Stimulated activated CD8-positive, alpha-beta memory T cell treated with anti-CD3 and anti-CD28 coated beads, Interleukin-7, amount 100 ng/mL, for 24 hours (primary cell): ENCODE results near the gene REV1.

ENCODE experiments used
- DNase-seq: peaks from one replicate; pipeline ENCODE4 v3.0.0-alpha.2; 2020; ENCODE audit warnings: low read depth

REV1 gene

GRCh38 chr2:99448556-99448955, 41.3 kb downstream of the REV1 start:
- no peak for DNase-seq

DNA sequence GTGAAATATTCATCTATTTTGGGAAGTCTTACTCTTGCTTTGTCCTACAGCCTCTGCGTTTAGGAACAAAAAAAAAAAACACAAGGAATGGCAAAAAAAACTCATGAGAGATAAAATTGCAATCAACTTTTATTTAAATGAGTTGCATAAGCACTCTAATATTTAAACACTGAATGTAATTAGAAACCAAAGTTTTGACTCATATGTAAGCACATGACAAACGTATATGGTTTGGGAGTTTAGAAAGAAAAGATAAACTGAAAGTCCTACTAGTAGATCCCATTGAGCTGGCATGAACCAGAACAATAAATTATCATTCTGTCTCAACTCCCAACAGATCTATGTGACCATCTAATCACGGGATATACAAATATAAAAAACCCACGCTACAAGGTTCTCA, 44.8 kb downstream of the REV1 start:
- no peak for DNase-seq

GRCh38 chr2:99444222-99444621, 45.6 kb downstream of the REV1 start:
- no peak for DNase-seq

DNA sequence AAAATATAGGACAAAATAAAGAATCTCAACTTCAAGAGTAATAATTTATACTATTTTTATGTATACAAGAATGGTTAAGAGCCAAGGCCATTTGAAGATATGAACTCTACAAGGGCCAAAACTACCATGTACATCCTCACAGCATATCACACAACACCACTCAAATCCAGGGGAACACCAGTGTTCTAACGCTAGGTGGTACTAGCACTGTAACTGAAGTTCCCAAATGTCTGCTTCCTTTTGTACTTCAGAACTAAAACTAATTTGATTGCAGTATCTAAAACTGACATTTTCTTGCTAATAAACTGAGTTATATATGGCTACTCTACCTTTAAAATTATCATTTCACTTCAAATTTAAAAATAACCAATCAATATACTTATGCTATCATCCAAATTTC, 47.0 kb downstream of the REV1 start:
- no peak for DNase-seq

- no peak for DNase-seq
These were observed 49.8 kb downstream of the REV1 start for GRCh38 chr2:99439971-99440505.

DNA sequence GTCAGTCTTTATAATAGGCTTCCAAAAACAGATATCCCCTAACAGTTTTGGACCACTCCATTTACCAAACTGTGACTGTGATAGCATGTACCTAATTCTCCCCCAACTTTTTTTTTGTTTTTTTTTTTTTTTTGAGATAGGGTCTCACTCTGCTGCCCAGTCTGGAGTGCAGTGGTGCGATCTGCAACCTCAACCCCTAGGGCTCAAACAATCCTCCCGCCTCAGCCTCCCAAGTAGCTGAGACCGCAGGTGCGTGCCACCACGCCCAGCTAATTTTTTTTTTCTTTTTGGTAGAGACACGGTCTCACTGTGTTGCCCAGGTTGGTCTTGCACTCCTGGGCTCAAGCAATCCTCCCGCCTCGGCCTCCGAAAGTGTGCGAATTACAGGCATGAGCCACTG, 52.9 kb downstream of the REV1 start:
- DNase-seq = no peak

DNA sequence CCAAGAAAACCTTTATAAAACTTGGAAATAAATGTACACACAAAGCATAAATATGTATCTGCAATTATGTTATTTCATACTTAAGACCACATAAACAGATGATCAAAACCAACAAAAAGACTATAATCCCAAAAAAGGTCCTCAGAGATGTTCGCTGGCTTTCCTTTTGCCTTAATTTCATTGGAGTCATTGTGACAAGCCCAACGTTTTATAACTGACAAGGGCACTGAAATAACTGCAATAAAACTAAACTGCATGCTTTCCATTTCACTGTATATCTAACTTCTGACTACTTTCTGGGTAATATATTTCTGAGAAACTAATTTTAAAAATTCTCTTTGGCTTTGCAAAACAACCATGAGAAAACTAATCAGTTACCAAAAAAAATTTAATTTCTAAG, 56.5 kb downstream of the REV1 start:
- DNase-seq = no peak

- no peak for DNase-seq
These were observed 58.1 kb downstream of the REV1 start for GRCh38 chr2:99431587-99432275.

DNA sequence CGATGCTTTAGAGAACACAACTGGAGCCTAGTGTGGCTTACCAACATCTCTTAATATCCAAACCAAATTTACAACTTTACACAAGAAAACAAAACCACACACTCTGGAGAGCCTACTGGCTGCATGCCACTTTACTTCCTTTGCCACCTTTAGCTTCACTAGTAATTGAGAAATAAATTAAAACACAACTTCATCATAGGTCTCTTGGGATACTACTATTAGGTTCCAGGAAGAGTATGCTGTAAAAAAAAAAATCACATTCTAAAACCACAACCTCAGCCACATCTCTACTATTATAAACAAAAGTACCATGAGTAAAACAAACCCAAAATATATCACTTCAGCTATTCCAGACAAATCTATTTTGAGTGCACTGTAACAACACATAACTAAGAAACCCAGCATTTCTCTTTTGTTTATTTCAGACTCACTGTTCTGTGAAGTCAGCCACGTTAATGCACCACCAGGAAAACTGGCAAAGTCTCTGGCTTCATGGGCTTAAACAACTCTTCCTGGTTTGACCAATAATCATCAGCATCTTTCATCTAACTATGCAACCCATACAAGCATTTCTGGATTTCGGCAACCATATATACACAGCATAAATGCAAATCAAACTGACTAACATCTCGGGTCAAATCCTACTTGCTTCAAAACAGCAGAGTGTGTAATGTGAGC, 59.1 kb downstream of the REV1 start:
- DNase-seq = no peak

DNA sequence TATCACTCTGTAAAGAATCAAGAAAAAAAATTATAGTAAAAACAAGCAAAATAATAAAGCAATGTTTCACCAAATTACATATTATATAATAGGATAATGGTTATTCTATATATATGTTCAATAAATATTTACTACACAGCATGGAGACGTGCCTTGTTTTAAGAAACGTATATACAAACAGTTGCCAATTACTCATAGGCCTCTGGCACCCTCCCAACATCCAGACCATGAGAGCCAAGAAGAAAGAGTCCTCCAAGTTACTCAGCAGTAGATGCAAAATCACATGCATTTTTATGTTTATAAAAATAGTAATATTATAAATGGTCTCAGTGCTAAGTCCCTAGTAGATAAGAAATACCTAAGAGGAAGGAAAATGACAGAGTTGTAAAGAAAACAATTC, 64.8 kb downstream of the REV1 start:
- DNase-seq = no peak

DNA sequence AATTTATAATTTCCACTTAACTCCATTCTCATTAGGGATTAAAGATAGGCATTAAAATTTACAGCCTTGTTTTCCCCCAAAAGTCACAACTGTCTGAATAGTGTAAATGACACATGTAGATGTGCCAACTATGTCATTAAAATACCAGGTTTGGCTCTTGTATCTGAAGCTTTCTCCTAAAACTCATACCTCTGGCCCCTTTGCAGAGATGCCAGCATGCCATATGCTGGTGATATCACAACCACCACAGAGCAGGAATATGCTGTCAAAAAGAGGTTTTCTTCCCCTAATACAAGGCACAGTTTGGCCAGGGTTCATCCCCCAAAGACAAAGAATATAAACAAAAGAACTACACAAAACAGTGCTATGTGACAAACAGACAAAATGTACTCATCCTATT, 65.4 kb downstream of the REV1 start:
- no peak for DNase-seq

DNA sequence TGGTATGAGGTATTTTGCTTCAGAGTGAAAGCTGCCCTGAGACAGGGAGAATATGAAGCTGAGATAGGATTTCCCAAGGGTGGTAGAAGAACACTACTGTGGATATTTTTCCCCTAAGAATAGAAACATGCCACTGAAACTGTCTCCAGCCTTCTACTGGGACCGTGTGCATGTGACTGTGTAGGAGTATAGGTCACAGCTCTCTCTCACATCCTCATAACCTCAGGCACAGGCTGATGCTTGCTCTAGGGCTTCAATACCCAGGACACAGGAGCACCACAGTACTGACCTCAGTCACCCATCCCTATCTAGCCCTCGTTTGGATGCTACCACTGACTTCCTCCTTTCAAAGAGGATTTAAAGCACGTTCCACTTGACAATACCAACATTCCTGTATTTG, 67.2 kb downstream of the REV1 start:
- no peak for DNase-seq

GRCh38 chr2:99421469-99421868, 68.3 kb downstream of the REV1 start:
- no peak for DNase-seq

DNA sequence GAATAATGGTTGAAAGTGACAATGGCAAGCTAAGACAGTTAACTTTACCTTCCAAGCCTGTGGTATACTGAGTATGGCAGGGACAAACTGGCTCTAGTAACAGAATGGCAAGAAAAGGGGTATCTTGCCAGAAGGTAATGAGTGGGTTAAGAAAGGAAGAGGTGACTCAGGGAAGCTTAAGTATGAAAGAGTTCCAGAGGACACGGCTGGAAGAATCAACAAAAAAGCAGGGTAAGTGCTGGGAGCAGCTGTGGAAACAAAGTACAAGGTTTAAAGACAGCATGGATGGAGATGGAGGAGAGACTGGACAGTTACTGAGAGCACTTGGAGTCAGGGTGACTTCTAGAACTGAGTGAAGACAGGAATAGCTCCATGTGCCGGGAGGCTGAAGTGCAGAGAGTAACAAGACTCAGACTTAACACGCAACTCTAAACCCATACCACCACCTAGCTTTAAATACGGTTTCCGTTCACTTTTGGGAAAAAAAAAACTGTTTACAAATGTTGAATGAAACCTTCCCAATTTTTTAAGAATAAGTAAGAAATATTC, 69.0 kb downstream of the REV1 start:
- DNase-seq = no peak

- no peak for DNase-seq
These were observed 69.8 kb downstream of the REV1 start for GRCh38 chr2:99420031-99420430.

DNA sequence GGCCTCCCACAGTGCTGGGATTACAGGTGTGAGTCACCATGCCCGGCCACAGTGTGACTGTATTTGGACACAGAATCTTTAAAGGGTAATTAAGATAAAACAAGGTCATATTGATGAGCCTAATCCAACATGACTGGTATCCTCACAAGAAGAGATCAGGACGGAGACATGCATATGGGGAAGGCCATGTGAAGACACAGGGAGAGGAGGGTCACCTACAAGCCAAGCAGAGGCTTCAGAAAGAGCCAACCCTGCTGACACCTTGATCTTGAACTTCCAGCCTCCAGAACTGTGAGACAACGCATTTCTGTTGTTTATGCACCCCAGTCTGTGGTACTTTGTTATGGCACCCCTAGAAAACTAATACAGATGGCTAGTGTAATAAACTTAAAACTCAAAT, 72.4 kb downstream of the REV1 start:
- DNase-seq = no peak

DNA sequence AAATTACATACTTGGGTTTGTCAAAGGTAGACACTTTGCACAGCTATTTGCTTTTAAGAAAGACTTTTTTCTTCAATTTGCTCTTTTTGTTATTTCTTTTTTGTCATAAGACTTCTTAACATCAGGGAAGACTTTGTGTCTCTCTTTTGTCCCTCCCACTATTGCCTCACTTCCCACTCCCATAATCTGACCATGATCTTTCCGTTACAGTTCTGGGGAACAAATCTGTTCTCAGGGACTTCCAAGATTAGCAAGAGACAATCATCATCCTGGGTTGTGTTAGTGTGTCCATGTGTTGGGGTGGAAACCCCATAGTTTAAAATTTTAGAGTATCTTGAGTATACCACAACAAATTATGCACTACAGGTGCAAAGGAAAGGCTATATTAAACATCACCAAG, 75.3 kb downstream of the REV1 start:
- DNase-seq = no peak

DNA sequence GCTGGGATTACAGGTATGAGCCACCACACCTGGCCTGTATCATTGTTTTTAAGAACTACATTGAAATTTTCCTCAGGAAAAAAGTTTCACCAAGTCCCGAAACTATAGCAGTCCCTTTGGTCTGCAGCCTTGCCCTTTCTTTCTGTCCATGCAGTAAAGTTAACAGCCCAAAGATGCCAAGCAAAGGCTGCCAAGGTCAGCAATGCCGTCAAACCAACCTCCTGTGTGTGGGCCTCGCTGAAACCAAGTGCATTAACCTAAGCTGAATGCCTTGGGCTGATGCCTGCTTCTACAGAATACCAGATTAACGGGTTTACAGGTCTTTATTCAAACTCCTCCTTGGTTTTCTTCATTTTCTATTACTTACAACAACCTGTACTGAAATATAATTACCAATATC, 79.5 kb downstream of the REV1 start:
- no peak for DNase-seq

- no peak for DNase-seq
These were observed 83.7 kb downstream of the REV1 start for GRCh38 chr2:99406137-99406536.

DNA sequence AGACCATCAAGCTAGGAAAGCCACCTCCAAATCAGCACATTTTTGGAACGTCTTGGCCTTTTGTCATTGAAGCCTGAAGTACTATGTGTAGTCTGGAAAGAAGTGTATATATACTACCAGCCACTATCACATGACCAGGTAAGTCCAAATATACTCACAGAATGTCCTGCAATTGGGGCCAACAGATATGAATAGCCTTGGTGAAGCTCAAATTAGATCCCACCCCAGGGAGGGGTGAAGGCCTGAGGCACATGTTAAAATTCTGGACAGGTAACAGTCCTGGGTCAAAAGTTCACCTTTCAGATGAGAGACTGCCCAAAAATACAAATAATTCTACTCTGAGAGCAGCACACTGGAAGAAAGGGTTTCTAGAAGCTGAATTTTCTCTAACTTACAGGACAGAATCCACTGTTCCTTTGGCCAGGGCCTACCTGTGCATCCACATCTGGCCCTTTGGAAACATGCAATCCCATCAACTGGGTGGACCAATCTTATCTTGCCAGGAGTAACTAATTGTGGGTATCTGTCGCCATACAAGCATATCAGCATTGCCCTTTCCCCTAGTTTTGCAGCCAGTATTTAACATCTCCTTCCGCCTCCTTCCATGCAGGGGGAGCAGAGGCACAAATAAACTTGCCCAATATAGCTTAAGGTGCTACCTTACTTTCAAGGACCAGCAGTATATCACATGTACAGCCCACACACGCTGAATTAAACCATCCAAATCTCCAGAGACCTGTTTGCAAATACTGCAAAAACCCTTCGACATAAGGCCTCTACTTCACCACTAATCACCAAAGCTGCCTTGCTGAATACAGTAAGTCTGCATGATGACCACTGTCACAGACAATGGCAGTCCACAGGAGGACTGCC, 84.8 kb downstream of the REV1 start:
- no peak for DNase-seq

GRCh38 chr2:99404039-99404796, 85.6 kb downstream of the REV1 start:
- no peak for DNase-seq

DNA sequence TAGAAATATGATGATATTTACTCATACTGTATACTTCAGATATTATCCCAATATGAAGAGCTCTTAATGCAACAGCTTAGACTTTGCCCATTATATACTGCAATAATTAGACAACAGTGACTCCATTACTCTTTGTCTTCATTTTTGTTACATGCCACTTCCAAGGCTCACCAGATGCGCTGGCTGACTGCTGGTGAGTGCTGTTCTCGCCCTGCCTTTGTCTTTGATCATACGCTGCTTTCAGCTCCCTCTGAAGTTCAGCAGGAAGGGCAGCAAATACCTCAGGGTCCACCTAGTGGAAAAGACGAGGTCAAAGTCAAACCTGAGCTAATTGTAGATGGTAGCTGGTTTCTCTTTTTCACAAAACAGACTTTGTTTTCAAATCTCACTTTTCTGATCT, 86.3 kb downstream of the REV1 start:
- DNase-seq = no peak
